ENCODE data around the gene GAN.

GRCh38 chr16:81347425-81347824 is 32.7 kb downstream of the GAN start:
- TF ChIP-seq CTCF (IDR thresholded peaks at IDR 0.05) (no peak), POLR2A (IDR thresholded peaks at IDR 0.05) (no peak)
